Stimulated activated CD4-positive, alpha-beta T cell treated with anti-CD3 and anti-CD28 coated beads, Interleukin-2, amount 100 ng/mL, for 48 hours (primary cell): ENCODE measurements around the gene MMD.
"Not testable (repeated sequence)": the region's sequence is repeated elsewhere in the genome, so short reads cannot be mapped to it uniquely, and the experiment has no call there.

Source experiments
- DNase-seq, 2 donors: peaks; one replicate each; pipeline ENCODE4 v3.0.0-alpha.2; 2020

Gene MMD

GRCh38 chr17:55420067-55420775, 1.4 kb downstream of the MMD start:
- DNase-seq: no peak

- DNase-seq: no peak
Observed at GRCh38 chr17:55418369-55419268, 3.0 kb downstream of the MMD start.

GRCh38 chr17:55417411-55418268, 4.0 kb downstream of the MMD start:
- no peak for DNase-seq

- no peak for DNase-seq
Observed at GRCh38 chr17:55416470-55417052, 5.1 kb downstream of the MMD start.

GRCh38 chr17:55416000-55416399, 5.6 kb downstream of the MMD start:
- DNase-seq: no peak

- DNase-seq: no peak
Observed at GRCh38 chr17:55414983-55415382, 6.7 kb downstream of the MMD start.

- no peak for DNase-seq
Observed at GRCh38 chr17:55413825-55414489, 7.7 kb downstream of the MMD start.

- DNase-seq: no peak
Observed at GRCh38 chr17:55411463-55411855, 10.2 kb downstream of the MMD start.

- DNase-seq: no peak
Observed at GRCh38 chr17:55410722-55411462, 10.7 kb downstream of the MMD start.

- no peak for DNase-seq
Observed at GRCh38 chr17:55409030-55409800, 12.4 kb downstream of the MMD start.

- DNase-seq: no peak
Observed at GRCh38 chr17:55407641-55408566, 13.7 kb downstream of the MMD start.

- no peak for DNase-seq
Observed at GRCh38 chr17:55405600-55405999, 16.0 kb downstream of the MMD start.

GRCh38 chr17:55404197-55404596, 17.4 kb downstream of the MMD start:
- DNase-seq: not testable (repeated sequence)

GRCh38 chr17:55402374-55402773, 19.3 kb downstream of the MMD start:
- DNase-seq: no peak

GRCh38 chr17:55398689-55399088, 22.9 kb downstream of the MMD start:
- DNase-seq: no peak

- no peak for DNase-seq
Observed at GRCh38 chr17:55395803-55396505, 25.7 kb downstream of the MMD start.

GRCh38 chr17:55394357-55395021, 27.1 kb downstream of the MMD start:
- DNase-seq: no peak

- DNase-seq: no peak
Observed at GRCh38 chr17:55391764-55392467, 29.7 kb downstream of the MMD start.
